ENCODE results near the gene MPND.

- TF ChIP-seq ZFP30 (CRISPR knock-in tag; IDR thresholded peaks at IDR 0.05) (no peak), ARNTL (CRISPR knock-in tag; IDR thresholded peaks at IDR 0.05; ENCODE audit: borderline replicate concordance, low read depth) (no peak), ESRRG (CRISPR knock-in tag; IDR thresholded peaks at IDR 0.05) (no peak), ZFP3 (CRISPR knock-in tag; IDR thresholded peaks at IDR 0.05) (0 out of 2 replicates have a peak, but pooled peaks have one; percentile 66), ZNF70 (CRISPR knock-in tag; IDR thresholded peaks at IDR 0.05) (no peak), ISL1 (CRISPR knock-in tag; IDR thresholded peaks at IDR 0.05) (no peak)
- TF ChIP-seq, protein P1, sequence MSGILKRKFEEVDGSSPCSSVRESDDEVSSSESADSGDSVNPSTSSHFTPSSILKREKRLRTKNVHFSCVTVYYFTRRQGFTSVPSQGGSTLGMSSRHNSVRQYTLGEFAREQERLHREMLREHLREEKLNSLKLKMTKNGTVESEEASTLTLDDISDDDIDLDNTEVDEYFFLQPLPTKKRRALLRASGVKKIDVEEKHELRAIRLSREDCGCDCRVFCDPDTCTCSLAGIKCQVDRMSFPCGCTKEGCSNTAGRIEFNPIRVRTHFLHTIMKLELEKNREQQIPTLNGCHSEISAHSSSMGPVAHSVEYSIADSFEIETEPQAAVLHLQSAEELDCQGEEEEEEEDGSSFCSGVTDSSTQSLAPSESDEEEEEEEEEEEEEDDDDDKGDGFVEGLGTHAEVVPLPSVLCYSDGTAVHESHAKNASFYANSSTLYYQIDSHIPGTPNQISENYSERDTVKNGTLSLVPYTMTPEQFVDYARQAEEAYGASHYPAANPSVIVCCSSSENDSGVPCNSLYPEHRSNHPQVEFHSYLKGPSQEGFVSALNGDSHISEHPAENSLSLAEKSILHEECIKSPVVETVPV (CRISPR knock-in tag; IDR thresholded peaks at IDR 0.05) = no peak
- TF ChIP-seq, protein P2, sequence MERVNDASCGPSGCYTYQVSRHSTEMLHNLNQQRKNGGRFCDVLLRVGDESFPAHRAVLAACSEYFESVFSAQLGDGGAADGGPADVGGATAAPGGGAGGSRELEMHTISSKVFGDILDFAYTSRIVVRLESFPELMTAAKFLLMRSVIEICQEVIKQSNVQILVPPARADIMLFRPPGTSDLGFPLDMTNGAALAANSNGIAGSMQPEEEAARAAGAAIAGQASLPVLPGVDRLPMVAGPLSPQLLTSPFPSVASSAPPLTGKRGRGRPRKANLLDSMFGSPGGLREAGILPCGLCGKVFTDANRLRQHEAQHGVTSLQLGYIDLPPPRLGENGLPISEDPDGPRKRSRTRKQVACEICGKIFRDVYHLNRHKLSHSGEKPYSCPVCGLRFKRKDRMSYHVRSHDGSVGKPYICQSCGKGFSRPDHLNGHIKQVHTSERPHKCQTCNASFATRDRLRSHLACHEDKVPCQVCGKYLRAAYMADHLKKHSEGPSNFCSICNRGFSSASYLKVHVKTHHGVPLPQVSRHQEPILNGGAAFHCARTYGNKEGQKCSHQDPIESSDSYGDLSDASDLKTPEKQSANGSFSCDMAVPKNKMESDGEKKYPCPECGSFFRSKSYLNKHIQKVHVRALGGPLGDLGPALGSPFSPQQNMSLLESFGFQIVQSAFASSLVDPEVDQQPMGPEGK (CRISPR knock-in tag; IDR thresholded peaks at IDR 0.05; ENCODE audit: borderline replicate concordance) = no peak
Observed at GRCh38 chr19:4318460-4318859, 24.9 kb upstream of the MPND start.
